Medulla oblongata (tissue), 1 donor: ENCODE measurements around the gene MASP2.
A peak's percentile ranks its signal among the peaks of the same experiment; 100 is the strongest.
"Not testable (repeated sequence)": the region's sequence is repeated elsewhere in the genome, so short reads cannot be mapped to it uniquely, and the experiment has no call there.

Experiments
- DNase-seq: peaks from one replicate; pipeline ENCODE4 v3.0.0-alpha.2; 2015; ENCODE audit errors: extremely low spot score

Gene MASP2

DNA sequence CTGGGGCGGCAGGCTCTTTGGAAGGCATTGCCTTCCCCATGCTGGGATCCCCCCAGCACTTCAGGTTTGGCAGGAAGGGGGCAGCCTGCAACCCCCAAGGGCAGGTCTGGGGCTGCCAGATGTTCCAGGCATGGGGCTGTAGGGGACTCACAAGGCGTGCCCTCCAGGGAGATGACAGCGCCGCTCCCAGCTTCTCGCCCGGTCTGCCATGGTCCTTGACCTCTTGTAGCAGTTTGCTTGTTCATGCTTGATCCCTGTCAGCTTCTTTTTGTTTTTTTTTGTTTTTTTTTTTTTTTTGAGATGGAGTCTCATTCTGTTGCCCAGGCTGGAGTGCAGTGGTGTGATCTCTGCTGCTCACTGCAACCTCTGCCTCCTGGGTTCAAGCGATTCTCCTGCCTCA, 56.2 kb downstream of the MASP2 start:
- DNase-seq: no peak

- not testable (repeated sequence) for DNase-seq
These were observed 57.0 kb downstream of the MASP2 start for GRCh38 chr1:10989920-10990516.

DNA sequence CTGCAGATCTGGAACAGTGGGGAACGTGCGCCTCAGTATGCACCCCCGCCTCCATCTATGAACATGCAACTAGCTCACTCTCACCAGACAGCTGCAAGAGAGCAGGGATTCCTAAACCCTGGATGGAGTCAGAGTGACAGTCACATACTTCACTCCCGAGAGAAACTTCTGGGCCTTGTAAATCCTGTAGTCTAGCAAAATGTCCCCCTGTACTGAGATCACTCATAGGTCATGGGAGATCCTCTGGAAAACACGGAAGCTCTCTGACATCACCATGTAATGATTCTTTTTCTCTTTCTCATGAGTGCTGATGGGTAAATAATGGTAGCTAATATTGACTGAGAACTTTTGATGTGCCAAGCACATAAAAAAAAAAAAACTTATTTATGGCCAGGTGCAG, 57.9 kb downstream of the MASP2 start:
- DNase-seq: no peak

- DNase-seq: no peak
These were observed 59.1 kb downstream of the MASP2 start for GRCh38 chr1:10987840-10988417.

- DNase-seq: no peak
These were observed 60.5 kb downstream of the MASP2 start for GRCh38 chr1:10986525-10986890.

- peak; percentile 94 for DNase-seq
These were observed 66.0 kb downstream of the MASP2 start for GRCh38 chr1:10980841-10981727.

DNA sequence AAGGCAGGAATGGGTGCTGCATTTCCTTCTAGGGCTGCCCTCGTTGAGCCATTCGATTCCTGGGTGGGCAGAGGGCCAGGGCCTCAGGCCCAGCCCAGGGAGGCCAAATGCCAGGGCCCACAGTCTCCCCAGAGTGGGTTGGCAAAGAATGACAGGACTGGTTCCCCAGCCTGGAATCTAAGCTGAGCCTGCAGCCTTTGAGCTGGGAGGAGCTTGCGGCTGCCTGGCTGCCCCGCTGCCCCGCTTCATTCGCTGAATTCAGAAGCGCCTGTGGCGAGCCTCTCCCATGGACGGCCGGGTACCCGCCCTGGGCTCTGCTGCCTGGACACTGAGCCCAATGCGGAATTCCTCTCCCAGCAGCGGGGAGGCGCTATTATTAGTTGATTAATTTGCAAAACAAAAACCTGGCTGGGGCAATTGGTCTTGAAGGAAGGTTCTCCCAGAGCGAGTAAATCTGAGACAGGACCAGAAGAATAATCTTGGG, 66.9 kb downstream of the MASP2 start:
- peak; percentile 94 for DNase-seq

DNA sequence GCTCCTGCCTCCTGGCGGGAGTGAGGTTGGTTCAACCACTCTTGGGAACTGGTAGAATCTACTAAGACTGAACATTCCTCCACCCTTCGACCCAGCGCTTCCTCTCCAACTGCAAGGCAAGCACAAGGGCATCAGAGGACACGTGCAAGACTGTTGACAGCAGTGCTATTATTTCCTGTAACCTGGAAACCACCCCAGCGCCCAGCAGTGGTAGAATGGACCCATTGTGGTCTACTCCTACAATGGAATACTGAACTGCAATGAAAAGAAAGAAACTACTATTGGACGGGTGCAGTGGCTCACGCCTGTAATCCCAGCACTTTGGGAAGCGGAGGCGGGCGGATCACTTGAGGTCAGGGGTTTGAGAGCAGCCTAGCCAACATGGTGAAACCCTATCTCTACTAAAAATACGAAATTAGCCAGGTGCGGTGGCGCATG, 67.5 kb downstream of the MASP2 start:
- peak; percentile 93 for DNase-seq

GRCh38 chr1:10978719-10979118, 68.3 kb downstream of the MASP2 start:
- no peak for DNase-seq
